ENCODE results near the gene GPR18.

DNA sequence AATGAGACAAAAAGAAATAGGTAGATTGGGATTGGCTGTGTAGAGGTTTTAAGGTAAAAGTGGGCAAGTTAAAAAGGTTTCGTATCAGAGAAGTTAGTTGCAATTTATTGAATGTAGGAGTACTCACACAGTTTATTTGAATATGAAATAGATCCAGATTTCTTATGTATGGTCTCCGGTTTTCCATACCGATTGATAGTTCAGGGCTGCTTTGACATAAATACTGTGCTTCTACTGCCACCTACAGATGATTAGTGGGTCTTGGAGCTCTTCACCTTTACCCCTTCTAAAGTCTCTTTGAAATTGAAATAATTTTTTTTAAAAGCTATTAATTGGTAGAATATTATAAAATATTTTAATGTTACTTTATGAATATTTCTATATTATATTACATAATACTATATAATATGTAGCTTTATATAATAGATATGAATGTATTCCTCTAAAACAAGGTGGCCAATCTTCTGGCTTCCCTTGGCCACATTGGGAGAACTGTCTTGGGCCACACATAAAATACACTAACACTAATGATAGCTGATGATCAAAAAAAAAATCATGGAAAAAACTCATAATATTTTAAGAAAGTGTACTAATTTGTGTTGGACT is 7.7 kb upstream of the GPR18 start:
- no peak for TF ChIP-seq ESRRA (CRISPR knock-in tag; IDR thresholded peaks at IDR 0.05; ENCODE audit: low read depth)
- no peak for TF ChIP-seq CBX1 (IDR thresholded peaks at IDR 0.05; ENCODE audit: low read depth)
- TF ChIP-seq, protein P1, sequence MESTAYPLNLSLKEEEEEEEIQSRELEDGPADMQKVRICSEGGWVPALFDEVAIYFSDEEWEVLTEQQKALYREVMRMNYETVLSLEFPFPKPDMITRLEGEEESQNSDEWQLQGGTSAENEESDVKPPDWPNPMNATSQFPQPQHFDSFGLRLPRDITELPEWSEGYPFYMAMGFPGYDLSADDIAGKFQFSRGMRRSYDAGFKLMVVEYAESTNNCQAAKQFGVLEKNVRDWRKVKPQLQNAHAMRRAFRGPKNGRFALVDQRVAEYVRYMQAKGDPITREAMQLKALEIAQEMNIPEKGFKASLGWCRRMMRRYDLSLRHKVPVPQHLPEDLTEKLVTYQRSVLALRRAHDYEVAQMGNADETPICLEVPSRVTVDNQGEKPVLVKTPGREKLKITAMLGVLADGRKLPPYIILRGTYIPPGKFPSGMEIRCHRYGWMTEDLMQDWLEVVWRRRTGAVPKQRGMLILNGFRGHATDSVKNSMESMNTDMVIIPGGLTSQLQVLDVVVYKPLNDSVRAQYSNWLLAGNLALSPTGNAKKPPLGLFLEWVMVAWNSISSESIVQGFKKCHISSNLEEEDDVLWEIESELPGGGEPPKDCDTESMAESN (CRISPR knock-in tag; conservative IDR thresholded peaks at IDR 0.05), result no peak
